K562 (cell line): ENCODE results near the gene DNALI1. TPM values are rescaled to one million over a fixed set of nuclear protein-coding genes. Genes with fewer than 3 reads are reported as not detected.

Experiments
- ATAC-seq: fragments of 200-7000 bp; cut with Tn5 transposase; 3 replicates; pipeline ENCODE4 v1.9.1; 2020; ENCODE audit warnings: moderate library complexity
- BruUV-seq: library from RNA; stranded (reverse); fragments of 400-500 nt; replicated peaks from 2 replicates; lab custom pipeline; 2021; lab: Mats Ljungman, UMichigan
- CTCF ChIA-PET: fragments of 300-600 bp; formaldehyde crosslinking; extraction: SDS; loops from one replicate; lab custom pipeline; 2021; ENCODE audit warnings: low intra/inter-chr PET ratio; lab: Yijun Ruan, JAX
- POLR2A ChIA-PET: fragments of 300-600, 350-650 bp; sonication (Branson Sonifier 250); formaldehyde crosslinking; extraction: SDS; loops from one replicate; lab custom pipeline; 2021; ENCODE audit warnings: antibody characterized with exemption, inconsistent platforms; lab: Yijun Ruan, JAX
- DNase-seq, 4 experiments: peaks; one replicate each; pipeline versions ENCODE4 v3.0.0 to v3.0.0-alpha.2; 2011 to 2018; ENCODE audit warnings: low spot score in 3 of 4, mixed read lengths in 3 of 4; ENCODE audit errors: extremely low read depth in 1 of 4
- FAIRE-seq: peaks from 2 replicates; lab custom pipeline; 2011; peaks lifted over from hg19 to GRCh38; lab: Jason Lieb, UNC
- H2AFZ ChIP-seq: 2 replicates; pipeline ENCODE4 v1.6.0; 2011; ENCODE audit warnings: low read depth, low read length, control low read depth, inconsistent platforms
- H3K27ac ChIP-seq: fragments of 200-600 bp; 3 replicates; pipeline ENCODE4 v1.8.0; 2011; ENCODE audit warnings: low read depth, mild to moderate bottlenecking, control low read depth, inconsistent platforms, low read length, moderate library complexity, mixed read lengths; ENCODE audit errors: extremely low read depth
- H3K27me3 ChIP-seq, 2 experiments: fragments of 300-600 bp in 1 of 2; 2 replicates in 1 of 2; 3 replicates in 1 of 2; pipeline versions ENCODE4 v1.6.0 to v1.8.0; 2011; ENCODE audit warnings: inconsistent platforms in 2 of 2, low read length in 2 of 2, mild to moderate bottlenecking in 1 of 2, mixed read lengths in 1 of 2, moderate library complexity in 1 of 2; ENCODE audit not compliant: control insufficient read depth in 2 of 2, insufficient read depth in 2 of 2
- H3K36me3 ChIP-seq: fragments of 300-600 bp; 3 replicates; pipeline ENCODE4 v1.8.0; 2011; ENCODE audit warnings: mild to moderate bottlenecking, low read length, inconsistent platforms; ENCODE audit not compliant: control insufficient read depth, insufficient read depth
- H3K4me1 ChIP-seq, 2 experiments: fragments of 200-600 bp in 1 of 2; replicated peaks in 1 of 2; 2 replicates in 1 of 2; 3 replicates in 1 of 2; pipeline versions ENCODE4 v1.5.1 to v1.8.0; 2011; ENCODE audit warnings: inconsistent platforms in 2 of 2, low read length in 2 of 2, mild to moderate bottlenecking in 1 of 2, mixed read lengths in 1 of 2, moderate library complexity in 1 of 2; ENCODE audit not compliant: control insufficient read depth in 2 of 2, insufficient read depth in 2 of 2
- H3K4me2 ChIP-seq: 2 replicates; pipeline ENCODE4 v1.6.1; 2011; ENCODE audit warnings: low read length, control low read depth, inconsistent platforms, mixed read lengths; ENCODE audit not compliant: insufficient read depth
- H3K4me3 ChIP-seq: fragments of 200-600 bp; sonication (generic), shearing (Covaris generic); 2 replicates; pipeline ENCODE4 v1.5.1; 2016; ENCODE audit warnings: control low read depth, inconsistent platforms
- H3K79me2 ChIP-seq: fragments of 200-600 bp; 3 replicates; pipeline ENCODE4 v1.8.0; 2011; ENCODE audit warnings: low read length, inconsistent platforms; ENCODE audit not compliant: control insufficient read depth, insufficient read depth
- H3K9ac ChIP-seq, 2 experiments: 2 replicates each; pipeline versions ENCODE4 v1.6.0 to v1.6.1; 2011; ENCODE audit warnings: low read depth in 2 of 2, low read length in 2 of 2, control low read depth in 1 of 2, inconsistent platforms in 1 of 2, mild to moderate bottlenecking in 1 of 2, mixed read lengths in 1 of 2; ENCODE audit not compliant: insufficient read depth in 1 of 2
- H3K9me1 ChIP-seq: one replicate; pipeline ENCODE4 v1.6.0; 2011; ENCODE audit warnings: inconsistent platforms, mild to moderate bottlenecking, low read length, moderate library complexity; ENCODE audit not compliant: control insufficient read depth, insufficient read depth
- H3K9me3 ChIP-seq: replicated peaks from 2 replicates; pipeline ENCODE4 v1.5.1; 2011; ENCODE audit warnings: low read depth, low read length, inconsistent platforms; ENCODE audit not compliant: control insufficient read depth, insufficient read depth
- H4K20me1 ChIP-seq: replicated peaks from 2 replicates; pipeline ENCODE4 v1.6.1; 2011; ENCODE audit warnings: low read length, inconsistent platforms, mixed read lengths; ENCODE audit not compliant: control insufficient read depth, insufficient read depth
- ELF4 ChIP-seq: fragments of 450-650 bp; formaldehyde crosslinking; IDR thresholded peaks from 2 replicates; pipeline ENCODE4 v1.4.0; 2022; ENCODE audit warnings: missing genetic modification characterization
- ETV6 ChIP-seq, 3 experiments: fragments of 150-350 bp in 1 of 3; sonication (generic) in 1 of 3; formaldehyde crosslinking in 1 of 3; IDR thresholded peaks; 2 replicates each; pipeline versions ENCODE4 v1.6.1 to v1.8.0; 2014 to 2022; ENCODE audit warnings: borderline replicate concordance in 2 of 3, low read depth in 2 of 3, antibody characterized with exemption in 1 of 3, low read length in 1 of 3, mild to moderate bottlenecking in 1 of 3, missing genetic modification reagents in 1 of 3
- GABPB1 ChIP-seq: sonication (generic); formaldehyde crosslinking; IDR thresholded peaks from 2 replicates; pipeline ENCODE4 v1.8.0; 2022; ENCODE audit warnings: mild to moderate bottlenecking, missing genetic modification reagents
- HDAC8 ChIP-seq: fragments of 450-650 bp; IDR thresholded peaks from 2 replicates; pipeline ENCODE4 v1.6.1; 2016; ENCODE audit warnings: mild to moderate bottlenecking, missing genetic modification characterization, moderate library complexity, missing compliant biosample characterization
- MAZ ChIP-seq, 2 experiments: fragments of 450-650 bp in 1 of 2; sonication (generic) in 1 of 2; formaldehyde crosslinking; IDR thresholded peaks in 1 of 2; conservative IDR thresholded peaks in 1 of 2; 2 replicates each; pipeline versions ENCODE4 v1.4.0 to v1.5.0; 2020; ENCODE audit warnings: mild to moderate bottlenecking in 1 of 2, missing genetic modification reagents in 1 of 2
- NR4A1 ChIP-seq, 2 experiments: fragments of 250-450 bp in 1 of 2; fragments of 450-650 bp in 1 of 2; sonication (Bioruptor Pico) in 1 of 2; IDR thresholded peaks; 2 replicates each; pipeline versions ENCODE4 v1.4.0 to v1.6.1; 2016 to 2020; ENCODE audit warnings: mild to moderate bottlenecking in 2 of 2, missing compliant biosample characterization in 1 of 2, missing genetic modification characterization in 1 of 2, moderate library complexity in 1 of 2
- SMAD3 ChIP-seq: fragments of 450-650 bp; formaldehyde crosslinking; conservative IDR thresholded peaks from 2 replicates; pipeline ENCODE4 v1.4.0; 2020; ENCODE audit warnings: mild to moderate bottlenecking
- SMAD4 ChIP-seq: fragments of 250-450 bp; sonication (Bioruptor Pico); conservative IDR thresholded peaks from 2 replicates; pipeline ENCODE4 v1.8.0; 2021; ENCODE audit warnings: inconsistent platforms, mild to moderate bottlenecking, moderate library complexity
- ZNF197 ChIP-seq: fragments of 200-800 bp; sonication (Bioruptor generic); IDR thresholded peaks from 2 replicates; pipeline ENCODE4 v1.6.1; 2016; ENCODE audit warnings: low read depth, missing genetic modification characterization, missing compliant biosample characterization
- ZNF707 ChIP-seq: fragments of 250-450 bp; sonication (Bioruptor Pico); conservative IDR thresholded peaks from 2 replicates; pipeline ENCODE4 v1.8.0; 2022; ENCODE audit warnings: inconsistent platforms, mild to moderate bottlenecking, moderate library complexity
- WGBS: fragments of 100-300 bp; shearing (Covaris generic); methylation state at CpG from one replicate; pipeline ENCODE4 v1.1.6; 2016; ENCODE audit warnings: low coverage, mixed read lengths; ENCODE audit not compliant: insufficient coverage; ENCODE audit errors: missing lambda C conversion rate; 5-methylcytosine and 5-hydroxymethylcytosine counted together
- in situ Hi-C: fragments of 300-500 bp; cut with MboI; formaldehyde crosslinking; loops from 4 replicates; pipeline ENCODE4 v1.15.0; 2018; ENCODE audit warnings: inconsistent platforms, mixed read lengths
- intact Hi-C: fragments of 100-400 bp; cut with micrococcal nuclease; formaldehyde crosslinking; loops from 2 replicates; pipeline ENCODE4 v1.14.2; 2022
- polyA plus RNA-seq, 8 experiments: library from polyadenylated mRNA; depleted of rRNA in 4 of 8; stranded (reverse) in 5 of 8; unstranded in 3 of 8; fragments of >200 nt; fragmentation: Nextera tagmentation in 2 of 8; fragmentation: Illumina TruSeq in 1 of 8; extraction: Ambion mirVana in 2 of 8; extraction: Trizol in 1 of 8; gene quantifications; 2 replicates each; pipeline versions ENCODE4 v1.2.1 to v1.2.3, GENCODE V29; 2011 to 2014; ENCODE audit warnings: inconsistent platforms in 1 of 8, missing spikeins in 1 of 8
- total RNA-seq, 7 experiments: library from RNA; depleted of rRNA in 6 of 7; stranded (reverse); fragments of >200 nt in 6 of 7; fragmentation: Illumina TruSeq in 2 of 7; extraction: Trizol in 2 of 7; gene quantifications; 2 replicates each; pipeline versions ENCODE4 v1.2.1 to v1.2.3, GENCODE V29; 2011 to 2021; ENCODE audit warnings: low replicate concordance in 1 of 7
- TF ChIP-seq, protein P1 (sequence below), 2 experiments: fragments of 250-450 bp in 1 of 2; fragments of 450-650 bp in 1 of 2; sonication (Bioruptor Pico) in 1 of 2; IDR thresholded peaks; 2 replicates each; pipeline versions ENCODE4 v1.6.1 to v1.8.0; 2016 to 2021; ENCODE audit warnings: mild to moderate bottlenecking in 2 of 2, moderate library complexity in 2 of 2, missing compliant biosample characterization in 1 of 2, missing genetic modification characterization in 1 of 2
- TF ChIP-seq, protein P2 (sequence below): fragments of 250-450 bp; sonication (Bioruptor Pico); IDR thresholded peaks from 2 replicates; pipeline ENCODE4 v1.8.0; 2022; ENCODE audit warnings: moderate library complexity, mild to moderate bottlenecking, inconsistent platforms
- TF ChIP-seq, protein P3 (sequence below): fragments of 450-650 bp; conservative IDR thresholded peaks from 2 replicates; pipeline ENCODE4 v1.6.1; 2016; ENCODE audit warnings: missing genetic modification characterization, low read depth, mild to moderate bottlenecking, control low read depth, missing compliant biosample characterization
- TF ChIP-seq, protein P4 (sequence below): fragments of 450-650 bp; IDR thresholded peaks from 2 replicates; pipeline ENCODE4 v1.6.1; 2016; ENCODE audit warnings: missing biosample characterization, missing genetic modification characterization

The DNALI1 gene
- total and polyA plus RNA-seq, 9 of the 15 experiments (the other 6 are each of a cell fraction or from before 2014, with no cell fraction given) = 0.87 to 5.6 (median 1.2) TPM

DNA sequence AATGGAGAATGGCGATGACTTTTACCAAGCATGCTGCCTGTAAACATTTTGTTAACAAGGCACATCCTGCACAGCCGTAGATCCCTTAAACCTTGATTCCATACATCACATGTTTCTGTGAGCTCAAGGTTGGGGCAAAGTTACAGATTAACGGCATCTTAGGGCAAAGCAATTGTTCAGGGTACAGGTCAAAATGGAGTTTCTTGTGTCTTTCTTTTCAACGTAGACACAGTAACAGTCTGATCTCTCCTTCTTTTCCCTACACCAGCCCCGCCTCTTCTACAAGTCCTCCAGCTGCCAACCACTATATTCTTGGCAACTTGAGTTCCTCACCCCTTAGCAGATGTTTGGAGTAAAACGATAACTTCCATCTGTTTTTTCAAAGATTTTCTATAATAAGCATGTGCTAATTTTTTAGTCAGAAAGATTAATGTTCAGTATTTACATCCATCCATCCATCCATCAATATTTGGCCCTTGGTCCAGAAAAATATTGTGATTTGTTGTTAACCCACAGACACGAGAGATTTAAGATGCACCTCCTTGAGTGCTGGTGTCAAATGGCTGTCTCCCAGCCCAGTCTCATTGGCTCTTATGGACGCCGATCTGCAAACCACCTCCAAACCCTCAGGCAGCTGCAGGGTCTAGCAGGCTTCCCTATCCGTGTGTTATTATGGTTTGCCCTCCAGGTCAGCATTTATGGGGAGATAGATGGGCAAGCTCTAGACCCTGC is 3.8 kb downstream of the DNALI1 start:
- Histone ChIP-seq H3K4me1 (peaks cover 62 to 64% of the 10 kb centered on the region in 2 experiments), H3K4me2 (peak overlapping the region; percentile 59), H3K27me3 (no peaks in the 10 kb centered on the region), H2AFZ (peak overlapping the region; percentile 84), H3K36me3 (peaks cover 28% of the 10 kb centered on the region; the same call in 2 of the 3 replicates), H3K79me2 (no peaks in the 10 kb centered on the region), H3K9ac (peak overlapping the region in 1 of 2 experiments; percentile 40; a peak in 2 of 4 replicates), H3K4me3 (no peak overlapping the region), H3K27ac (peak overlapping the region; percentile 40; the same call in 2 of the 3 replicates), H3K9me3 (no peaks in the 10 kb centered on the region), H4K20me1 (0 out of 2 replicates have a peak, but pooled peaks cover 4% of the 10 kb centered on the region), H3K9me1 (peaks cover 4% of the 10 kb centered on the region)
- BruUV-seq = no TSS peak
- intact Hi-C loops = loop anchor here (5.0 kb wide), 1 partner anchor 122 kb away; no protein-coding TSS in a partner anchor
- FAIRE-seq (no peak), DNase-seq (no peak), ATAC-seq (no peak)
- WGBS = 60% methylated on average over 10 of the region's 10 CpGs
- CTCF ChIA-PET = no interaction called here
- in situ Hi-C loops = no loop called here
- POLR2A ChIA-PET = no interaction called here
- TF ChIP-seq ELF4 (CRISPR knock-in tag) = 0 out of 2 replicates have a peak, but pooled peaks have one; percentile 19
- TF ChIP-seq, protein P1, sequence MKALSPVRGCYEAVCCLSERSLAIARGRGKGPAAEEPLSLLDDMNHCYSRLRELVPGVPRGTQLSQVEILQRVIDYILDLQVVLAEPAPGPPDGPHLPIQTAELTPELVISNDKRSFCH (CRISPR knock-in tag; IDR thresholded peaks at IDR 0.05) = no peak
- TF ChIP-seq, protein P1 (tag; IDR thresholded peaks at IDR 0.05) = peak; percentile 88; the same call in 1 of the 2 replicates
- TF ChIP-seq, protein P2, sequence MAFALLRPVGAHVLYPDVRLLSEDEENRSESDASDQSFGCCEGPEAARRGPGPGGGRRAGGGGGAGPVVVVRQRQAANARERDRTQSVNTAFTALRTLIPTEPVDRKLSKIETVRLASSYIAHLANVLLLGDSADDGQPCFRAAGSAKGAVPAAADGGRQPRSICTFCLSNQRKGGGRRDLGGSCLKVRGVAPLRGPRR (CRISPR knock-in tag) = 0 out of 2 replicates have a peak, but pooled peaks have one; percentile 28
- TF ChIP-seq, protein P3, sequence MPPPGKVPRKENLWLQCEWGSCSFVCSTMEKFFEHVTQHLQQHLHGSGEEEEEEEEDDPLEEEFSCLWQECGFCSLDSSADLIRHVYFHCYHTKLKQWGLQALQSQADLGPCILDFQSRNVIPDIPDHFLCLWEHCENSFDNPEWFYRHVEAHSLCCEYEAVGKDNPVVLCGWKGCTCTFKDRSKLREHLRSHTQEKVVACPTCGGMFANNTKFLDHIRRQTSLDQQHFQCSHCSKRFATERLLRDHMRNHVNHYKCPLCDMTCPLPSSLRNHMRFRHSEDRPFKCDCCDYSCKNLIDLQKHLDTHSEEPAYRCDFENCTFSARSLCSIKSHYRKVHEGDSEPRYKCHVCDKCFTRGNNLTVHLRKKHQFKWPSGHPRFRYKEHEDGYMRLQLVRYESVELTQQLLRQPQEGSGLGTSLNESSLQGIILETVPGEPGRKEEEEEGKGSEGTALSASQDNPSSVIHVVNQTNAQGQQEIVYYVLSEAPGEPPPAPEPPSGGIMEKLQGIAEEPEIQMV (tag) = peak; percentile 52; the same call in 1 of the 2 replicates
- TF ChIP-seq ETV6 (IDR thresholded peaks at IDR 0.05; ENCODE audit: borderline replicate concordance in 1 of 2, low read depth in 2 of 2, low read length in 1 of 2) = no peak
- TF ChIP-seq ETV6 (CRISPR knock-in tag; IDR thresholded peaks at IDR 0.05; ENCODE audit: borderline replicate concordance) = no peak
- peak; percentile 47; the same call in 1 of the 2 replicates for TF ChIP-seq SMAD4 (CRISPR knock-in tag)
- peak; percentile 63; the same call in 1 of the 2 replicates for TF ChIP-seq HDAC8
- TF ChIP-seq SMAD3 (CRISPR knock-in tag) = 0 out of 2 replicates have a peak, but pooled peaks have one; percentile 36
- 0 out of 2 replicates have a peak, but pooled peaks have one; percentile 31 for TF ChIP-seq GABPB1 (CRISPR knock-in tag)
- no peak for TF ChIP-seq MAZ (CRISPR knock-in tag; conservative IDR thresholded peaks at IDR 0.05 in 1 of 2, IDR thresholded peaks at IDR 0.05 in 1 of 2)
- TF ChIP-seq ZNF707 (CRISPR knock-in tag) = 0 out of 2 replicates have a peak, but pooled peaks have one; percentile 26
- 0 out of 2 replicates have a peak, but pooled peaks have one; percentile 36 for TF ChIP-seq ZNF197 (CRISPR knock-in tag)
- no peak for TF ChIP-seq NR4A1 (CRISPR knock-in tag; IDR thresholded peaks at IDR 0.05)
- TF ChIP-seq NR4A1 (tag; IDR thresholded peaks at IDR 0.05) = peak; percentile 60; the same call in 1 of the 2 replicates
- TF ChIP-seq, protein P4, sequence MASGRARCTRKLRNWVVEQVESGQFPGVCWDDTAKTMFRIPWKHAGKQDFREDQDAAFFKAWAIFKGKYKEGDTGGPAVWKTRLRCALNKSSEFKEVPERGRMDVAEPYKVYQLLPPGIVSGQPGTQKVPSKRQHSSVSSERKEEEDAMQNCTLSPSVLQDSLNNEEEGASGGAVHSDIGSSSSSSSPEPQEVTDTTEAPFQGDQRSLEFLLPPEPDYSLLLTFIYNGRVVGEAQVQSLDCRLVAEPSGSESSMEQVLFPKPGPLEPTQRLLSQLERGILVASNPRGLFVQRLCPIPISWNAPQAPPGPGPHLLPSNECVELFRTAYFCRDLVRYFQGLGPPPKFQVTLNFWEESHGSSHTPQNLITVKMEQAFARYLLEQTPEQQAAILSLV (tag) = 0 out of 2 replicates have a peak, but pooled peaks have one; percentile 35
